GM18868 (cell line): ENCODE data around the gene VAV1.
"Not testable (repeated sequence)": the region's sequence is repeated elsewhere in the genome, so short reads cannot be mapped to it uniquely, and the experiment has no call there.

Experiments used
- ATAC-seq: cut with Tn5 transposase; IDR thresholded peaks from one replicate; pipeline ENCODE4 v1.9.1; 2021; ENCODE audit warnings: mild to moderate bottlenecking, moderate library complexity; ENCODE audit not compliant: unreplicated experiment

Gene VAV1

DNA sequence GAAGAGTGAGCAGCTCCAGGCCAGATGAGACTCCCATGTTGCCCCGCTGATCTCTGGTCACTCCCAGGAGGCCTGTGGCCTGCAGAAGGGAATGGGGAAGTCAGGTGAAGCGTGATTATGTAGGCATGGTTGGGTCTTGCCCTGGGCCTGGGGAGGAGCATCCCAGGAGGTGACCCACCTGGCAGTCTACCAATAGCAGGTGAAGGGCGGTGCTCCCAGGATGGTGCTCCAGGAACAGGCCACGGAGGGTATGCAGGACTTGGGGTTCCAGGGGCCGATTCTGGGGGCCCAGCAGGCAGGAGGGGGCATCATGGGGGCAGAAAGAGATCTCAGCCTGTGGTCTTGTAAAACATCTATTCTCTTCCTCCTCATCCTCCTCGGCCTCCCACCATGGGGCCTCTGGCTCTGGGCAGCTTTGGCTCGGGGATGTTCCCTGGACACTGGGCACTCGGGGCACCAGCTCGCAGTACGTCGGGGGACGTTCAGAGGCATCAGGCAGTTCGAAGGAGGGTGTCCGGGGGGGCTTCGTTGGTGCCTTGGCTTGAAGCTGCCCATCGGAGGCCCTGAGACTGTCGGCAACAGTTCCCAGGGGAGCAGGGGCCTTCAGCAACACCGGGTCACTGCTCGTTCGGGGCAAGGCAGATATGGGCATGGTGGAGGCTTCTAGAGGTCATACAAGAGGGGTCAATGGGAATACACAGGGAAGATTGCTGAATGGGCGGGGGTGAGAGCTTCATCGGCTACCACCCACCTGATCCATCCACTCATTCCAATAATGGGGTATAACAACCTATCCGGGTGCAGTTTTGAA lies 17.6 kb upstream of the VAV1 start:
- ATAC-seq, result no peak

DNA sequence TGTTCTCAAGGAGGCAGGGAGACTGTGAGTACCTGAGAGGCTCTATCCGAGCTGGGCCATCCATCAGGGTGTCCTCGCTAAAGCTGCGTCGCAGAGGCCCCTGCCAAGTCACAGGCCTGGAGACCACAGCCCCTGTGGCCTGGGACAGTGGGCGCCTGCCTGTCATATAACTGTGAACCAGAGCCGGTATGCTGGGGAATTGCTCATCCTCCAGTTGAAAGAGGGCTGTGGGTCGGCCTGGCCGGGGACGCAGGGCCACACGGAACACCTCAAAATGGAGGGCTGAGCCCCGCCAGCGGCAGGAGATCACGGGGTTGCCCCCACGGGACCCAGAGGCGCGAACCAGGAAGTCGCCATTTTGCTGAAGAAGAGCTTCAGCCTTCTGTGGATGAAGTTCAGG lies 11.9 kb upstream of the VAV1 start:
- no peak for ATAC-seq

DNA sequence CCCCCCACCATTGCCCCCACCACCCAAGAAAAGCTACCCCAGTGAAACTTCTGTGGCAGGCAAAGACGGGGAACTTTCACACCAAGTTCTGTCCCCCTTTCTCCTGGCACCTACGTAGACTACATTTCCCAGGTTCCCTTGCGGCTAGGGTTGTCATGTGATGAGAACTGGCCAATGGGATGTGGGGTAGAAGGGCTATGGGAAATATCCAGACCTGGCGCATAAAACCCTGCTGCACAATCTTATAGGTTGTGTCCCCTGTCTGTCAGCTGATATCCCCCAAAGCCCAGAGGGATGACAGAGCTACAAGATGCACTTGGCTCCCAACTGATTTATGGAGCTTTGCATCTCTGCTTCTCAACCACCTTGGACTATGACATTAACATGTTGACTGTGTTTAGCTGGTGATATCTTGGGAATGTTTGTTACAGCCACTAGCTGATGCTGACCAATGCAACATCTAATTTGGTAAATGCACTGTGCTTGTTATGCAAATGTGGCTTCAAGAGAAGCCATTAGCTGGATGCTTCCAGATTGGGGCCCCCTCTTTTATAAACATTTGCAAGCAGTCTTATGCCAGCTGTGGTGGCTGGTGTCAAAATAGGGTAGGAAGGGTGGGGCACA lies 11.3 kb upstream of the VAV1 start:
- no peak for ATAC-seq

DNA sequence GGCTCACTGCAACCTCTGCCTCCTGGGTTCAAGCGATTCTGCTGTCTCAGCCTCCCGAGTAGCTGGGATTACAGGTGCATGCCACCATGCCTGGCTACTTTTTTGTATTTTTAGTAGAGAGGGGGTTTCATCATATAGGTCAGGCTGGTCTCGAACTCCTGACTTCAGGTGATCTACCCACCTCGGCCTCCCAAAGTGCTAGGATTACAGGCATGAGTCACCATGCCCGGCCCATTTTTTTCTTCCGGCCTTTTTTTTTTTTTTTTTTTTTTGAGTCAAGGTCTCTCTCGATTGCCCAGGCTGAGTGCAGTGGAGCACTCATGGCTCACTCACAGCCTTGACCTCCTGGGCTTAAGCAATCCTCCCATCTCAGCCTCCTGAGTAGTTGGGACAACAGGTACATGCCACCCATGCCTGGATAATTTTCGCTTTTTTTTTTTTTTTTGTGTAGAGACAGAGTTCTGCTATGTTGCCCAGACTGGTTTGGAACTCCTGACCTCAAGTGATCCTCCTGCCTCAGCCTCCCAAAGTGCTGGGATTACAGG lies 10.2 kb upstream of the VAV1 start:
- not testable (repeated sequence) for ATAC-seq

DNA sequence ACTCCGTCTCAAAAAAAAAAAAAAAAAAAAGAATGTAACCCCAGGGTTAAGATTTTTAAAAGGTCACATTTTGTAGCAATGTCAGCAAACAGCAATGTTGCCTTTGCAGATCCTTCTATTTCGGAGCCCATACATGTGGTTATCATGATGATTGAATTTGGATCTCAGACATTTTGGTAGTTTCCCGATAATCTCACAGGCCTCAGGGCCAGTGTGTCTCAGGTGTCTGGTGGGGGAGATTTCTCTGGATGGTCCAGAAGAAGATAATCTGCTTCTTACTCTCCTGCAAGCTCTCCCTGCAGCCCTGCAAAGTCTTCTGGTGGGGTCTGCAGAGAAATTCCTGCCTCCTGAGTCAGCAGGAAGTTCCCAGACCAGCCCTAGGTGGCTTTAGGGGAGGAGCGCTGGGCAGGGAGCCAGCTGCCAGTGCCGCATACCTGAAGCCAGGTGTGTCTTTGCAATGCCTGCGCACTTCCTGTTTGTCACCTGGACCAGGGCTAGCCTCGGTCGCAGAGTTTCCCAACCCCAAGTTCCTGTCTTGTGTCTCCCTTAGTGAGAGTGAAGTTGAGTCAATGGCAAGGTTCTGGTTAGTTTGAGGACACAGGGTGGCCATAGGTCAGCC lies 6.7 kb upstream of the VAV1 start:
- no peak for ATAC-seq

DNA sequence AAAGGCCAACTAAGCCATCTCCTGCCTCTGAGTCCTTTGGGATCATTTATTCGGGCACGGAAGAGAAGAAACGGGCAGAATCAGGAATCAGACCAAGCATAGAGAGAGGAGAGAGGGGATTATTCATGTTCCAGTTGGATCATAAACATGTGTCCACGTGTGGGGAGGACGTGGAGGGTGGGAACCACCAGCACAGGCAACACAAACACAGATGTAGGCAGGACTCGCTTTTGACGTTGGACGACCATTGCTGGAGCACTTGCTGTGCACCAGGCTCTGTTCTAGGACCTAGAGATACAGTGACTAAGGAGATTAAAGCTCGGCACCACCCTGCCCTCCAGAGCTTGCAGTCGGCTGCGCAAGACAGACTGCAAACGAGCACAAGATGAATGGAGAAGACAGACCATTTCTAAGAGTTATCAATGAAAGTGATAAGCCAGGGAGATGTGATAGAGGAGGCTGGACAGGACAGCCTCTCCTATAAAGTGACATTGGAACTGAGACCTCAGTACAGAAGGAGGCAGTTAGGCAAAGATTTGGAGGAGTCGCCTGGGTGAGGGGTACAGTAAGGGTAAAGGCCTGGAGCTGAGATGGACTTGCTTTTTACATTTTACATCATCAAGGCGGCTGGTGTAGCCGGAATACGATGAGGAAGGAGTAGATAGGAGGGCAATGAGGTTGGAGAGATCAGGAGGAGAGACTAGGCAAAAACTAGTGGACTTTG lies 6.0 kb upstream of the VAV1 start:
- no peak for ATAC-seq

DNA sequence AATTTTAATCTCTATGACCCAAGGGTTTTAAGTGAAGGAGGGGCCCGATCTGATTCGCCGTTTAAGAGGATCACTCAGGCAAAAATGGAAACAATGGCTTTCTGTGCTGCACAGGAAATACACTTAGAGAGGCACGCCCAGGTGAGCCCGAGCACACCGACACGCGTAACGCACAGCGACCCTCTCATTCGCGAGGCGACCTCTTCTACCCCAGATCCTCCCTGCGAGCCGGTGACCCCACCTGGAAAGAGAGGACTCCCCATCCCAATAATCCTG lies 5.5 kb upstream of the VAV1 start:
- ATAC-seq, result peak; percentile 6

DNA sequence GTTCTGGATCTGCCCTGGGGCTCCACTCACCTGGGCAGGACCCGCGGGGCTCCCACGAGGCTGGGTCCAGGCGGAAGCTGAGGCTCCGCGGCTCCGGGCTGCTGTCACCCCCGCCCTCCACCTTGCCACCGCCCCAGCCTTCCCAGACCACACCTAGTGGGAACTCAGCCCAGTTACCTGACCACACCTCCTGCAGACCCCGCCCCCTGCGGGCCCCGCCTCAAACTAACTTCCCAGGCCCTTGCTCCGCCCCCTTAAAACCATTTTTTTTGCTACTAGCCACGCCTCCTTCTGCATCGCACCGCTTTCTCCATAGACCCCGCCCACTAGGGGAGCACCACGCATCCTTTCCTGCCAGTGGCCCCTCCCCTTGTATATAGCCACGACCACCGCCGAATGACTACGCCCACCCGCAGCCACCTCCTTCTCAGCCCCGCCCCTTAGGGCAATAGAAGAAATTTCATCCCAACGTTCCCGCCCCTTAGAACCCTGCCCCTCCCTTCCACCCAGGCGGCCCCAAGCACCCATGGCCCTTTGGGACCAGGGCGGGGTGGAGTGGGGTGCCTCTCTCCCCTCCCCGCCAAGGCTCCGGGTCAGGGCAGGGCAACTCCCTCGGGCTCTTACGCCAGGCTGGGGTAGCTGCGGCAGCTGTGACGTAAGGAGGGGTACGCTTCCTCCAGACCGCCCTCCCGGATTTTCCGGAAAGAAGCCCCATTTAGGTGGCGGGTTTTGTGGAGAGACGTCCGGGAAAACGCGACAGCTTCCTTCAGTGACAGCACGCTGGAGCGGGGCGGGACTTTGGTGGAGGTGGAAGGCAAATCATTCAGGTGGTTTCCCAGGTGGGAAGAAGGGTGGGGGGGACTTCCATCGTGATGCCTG lies 4.9 kb upstream of the VAV1 start, which contains the start of gene SH2D3A:
SH2D3A (minus strand) TSS at position 79 of the 879 bp plus-strand sequence. CDS start 3,687 bp downstream, outside the sequence.
- ATAC-seq, result peak; percentile 68

DNA sequence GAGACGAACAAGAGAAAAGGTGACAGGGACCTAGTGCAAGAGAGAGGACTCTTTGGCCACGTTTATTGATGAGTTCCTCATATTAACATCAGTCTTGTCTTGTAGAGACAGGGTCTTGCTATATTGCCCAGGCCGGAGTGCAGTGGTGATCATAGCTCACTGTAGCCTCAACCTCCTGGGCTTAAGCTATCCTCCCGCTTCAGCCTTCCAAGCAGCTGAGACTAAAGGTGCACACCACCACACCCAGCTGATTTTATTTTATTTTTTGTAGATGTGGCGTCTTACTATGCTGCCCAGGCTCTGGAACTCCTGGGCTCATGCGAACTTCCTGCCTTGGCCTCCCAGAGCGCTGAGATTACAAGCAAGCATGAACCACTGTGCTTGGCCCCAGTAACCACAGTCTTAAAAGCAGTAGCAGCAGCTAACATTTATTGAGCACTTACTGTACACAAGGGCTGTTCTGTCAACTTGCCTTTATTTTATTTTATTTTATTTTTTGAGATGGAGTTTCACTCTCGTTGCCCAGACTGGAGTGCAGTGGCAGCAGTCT lies 4.2 kb upstream of the VAV1 start:
- ATAC-seq, result no peak

DNA sequence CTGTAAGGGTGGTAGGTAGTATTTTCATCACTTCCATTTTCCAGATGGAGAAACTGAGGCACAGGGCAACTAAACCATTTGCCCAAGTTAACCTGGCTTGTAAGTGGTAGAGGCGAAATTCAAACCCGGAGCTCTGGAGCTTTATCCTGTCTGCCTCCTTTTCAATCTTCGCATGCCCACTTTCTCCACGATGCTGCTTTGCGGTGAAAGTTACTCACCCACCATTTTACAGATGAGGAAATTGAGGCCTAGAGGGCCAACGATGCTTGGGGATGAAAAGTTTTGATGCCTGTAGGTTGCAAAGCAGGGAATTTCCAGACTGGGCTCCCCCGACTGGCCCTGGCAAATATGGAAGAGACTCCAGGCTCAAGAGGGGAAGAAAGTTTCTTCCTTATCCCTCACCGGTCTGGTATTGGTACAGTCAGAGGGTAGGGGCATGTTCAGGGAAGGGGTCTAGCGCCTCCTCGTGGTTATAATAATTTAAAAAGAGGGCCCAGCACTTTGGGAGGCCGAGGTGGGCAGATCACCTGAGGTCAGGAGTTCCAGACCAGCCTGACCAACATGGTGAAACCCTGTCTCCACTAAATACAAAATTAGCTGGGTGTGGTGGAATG lies 3.4 kb upstream of the VAV1 start:
- ATAC-seq, result no peak

DNA sequence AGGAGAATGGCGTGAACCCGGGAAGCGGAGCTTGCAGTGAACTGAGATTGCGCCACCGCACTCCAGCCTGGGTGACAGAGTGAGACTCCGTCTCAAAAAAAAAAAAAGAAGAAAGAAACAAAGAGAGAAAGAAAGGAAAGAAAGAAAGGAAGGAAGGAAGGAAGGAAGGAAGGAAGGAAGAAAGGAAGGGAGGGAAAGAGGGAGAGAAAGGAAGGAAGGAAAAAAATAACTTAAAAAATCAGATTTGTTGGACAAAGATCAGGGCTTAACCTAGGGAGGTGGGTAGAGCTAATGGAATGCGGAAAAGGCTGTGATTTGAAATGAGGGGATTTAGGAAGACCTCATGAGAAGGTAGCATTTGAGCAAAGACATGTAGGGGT lies 870 bp upstream of the VAV1 start:
- ATAC-seq, result not testable (repeated sequence)

DNA sequence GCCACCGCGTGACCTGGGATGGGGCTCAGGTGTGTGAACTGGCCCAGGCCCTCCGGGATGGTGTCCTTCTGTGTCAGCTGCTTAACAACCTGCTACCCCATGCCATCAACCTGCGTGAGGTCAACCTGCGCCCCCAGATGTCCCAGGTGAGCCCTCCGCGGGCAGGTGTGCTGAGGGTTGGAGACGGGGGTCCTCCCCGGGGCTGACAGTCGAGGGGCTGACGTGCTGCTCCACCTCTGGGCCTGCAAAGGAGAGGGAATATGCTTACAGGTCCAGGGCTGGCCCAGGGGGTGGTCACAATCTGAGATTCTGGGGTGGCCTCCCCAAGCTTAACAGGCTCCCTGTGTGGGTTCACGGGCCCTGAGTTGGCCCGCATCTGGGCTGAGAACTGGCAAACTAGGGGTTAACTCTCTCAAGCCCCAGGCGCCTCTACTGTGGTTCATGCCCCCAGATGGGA lies 386 bp downstream of the VAV1 start:
- ATAC-seq, result no peak

DNA sequence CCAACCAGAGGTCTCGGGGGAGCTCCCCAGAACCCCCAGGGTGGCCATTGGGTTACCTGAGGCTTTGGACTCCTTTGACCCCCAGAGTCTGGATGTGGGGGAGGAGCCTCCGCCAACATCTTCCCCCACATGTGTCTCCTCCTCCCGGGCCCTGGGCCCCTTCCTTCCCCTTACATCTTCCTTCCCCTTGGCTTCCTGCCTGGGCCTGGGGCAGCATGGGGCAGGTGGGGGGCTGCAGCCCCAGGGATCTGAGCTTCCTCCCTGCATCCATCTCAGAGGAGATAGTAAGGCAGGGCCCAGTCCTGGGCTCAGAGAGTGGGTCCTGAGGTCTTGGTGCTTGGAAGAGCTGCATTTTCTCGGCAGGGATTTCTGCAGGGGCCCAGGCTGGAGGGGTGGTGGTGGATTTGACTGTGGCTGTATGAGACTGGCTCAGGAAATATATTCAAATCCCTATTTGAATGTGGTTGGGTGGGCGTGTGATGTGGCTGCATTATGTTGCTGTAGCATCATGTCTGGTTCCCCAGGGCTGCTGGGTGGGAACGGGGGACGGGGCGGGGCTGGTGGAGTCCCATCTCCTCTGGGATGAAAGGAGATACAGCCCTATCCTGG lies 919 bp downstream of the VAV1 start:
- ATAC-seq, result no peak

DNA sequence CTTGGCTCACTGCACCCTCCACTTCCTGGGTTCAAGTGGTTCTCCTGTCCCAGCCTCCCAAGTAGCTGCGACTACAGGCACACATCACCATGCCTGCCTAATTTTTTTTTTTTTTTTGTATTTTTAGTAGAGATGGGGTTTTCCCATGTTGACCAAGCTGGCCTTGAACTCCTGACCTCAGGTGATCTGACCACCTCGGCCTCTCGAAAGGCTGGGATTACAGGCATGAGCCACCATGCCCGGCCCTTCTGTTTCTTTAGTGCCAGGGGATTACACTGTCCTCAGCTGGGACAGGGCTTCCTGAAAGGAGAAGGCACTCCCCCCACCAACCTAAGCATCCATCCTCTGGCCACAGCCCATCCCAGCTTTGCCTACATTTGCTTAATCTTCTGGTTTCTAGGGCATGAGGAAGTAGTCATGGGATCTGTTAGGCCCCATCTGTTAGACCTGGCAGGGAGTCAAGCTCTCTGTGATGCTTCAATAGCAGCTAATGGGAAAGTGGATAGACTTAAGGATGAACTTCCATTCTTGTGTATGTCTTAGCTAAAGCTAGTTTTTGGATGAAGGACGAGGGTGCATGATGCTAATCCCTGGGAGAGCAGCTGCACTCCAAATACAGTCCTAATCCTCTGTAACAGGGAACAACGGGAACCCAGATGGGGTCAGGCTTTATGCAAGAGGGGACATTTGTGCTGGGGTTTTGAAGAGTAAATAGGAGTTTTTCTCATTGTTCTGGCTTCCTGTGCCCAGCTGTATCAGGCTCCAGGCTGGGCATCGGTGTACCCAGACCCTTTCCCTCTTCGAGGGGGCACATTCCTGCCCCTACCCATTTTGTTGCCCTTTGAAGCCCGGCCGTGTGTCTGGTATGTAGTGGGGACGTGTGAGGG lies 2.6 kb downstream of the VAV1 start:
- ATAC-seq, result no peak

DNA sequence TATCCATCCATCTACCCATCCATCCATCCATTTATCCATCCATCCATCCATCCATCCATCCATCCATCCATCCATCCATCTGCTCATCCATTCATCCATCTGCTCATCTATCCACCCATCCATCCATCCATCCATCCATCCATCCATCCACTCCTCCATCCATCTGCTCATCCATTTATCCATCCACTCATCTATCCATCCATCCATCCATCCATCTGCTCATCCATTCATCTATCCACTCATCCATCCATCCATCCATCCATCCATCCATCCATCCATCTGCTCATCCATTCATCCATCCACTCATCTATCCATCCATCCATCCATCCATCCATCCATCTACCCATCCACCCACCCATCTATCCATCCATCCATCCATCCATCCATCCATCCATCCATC lies 3.5 kb downstream of the VAV1 start:
- ATAC-seq, result not testable (repeated sequence)

DNA sequence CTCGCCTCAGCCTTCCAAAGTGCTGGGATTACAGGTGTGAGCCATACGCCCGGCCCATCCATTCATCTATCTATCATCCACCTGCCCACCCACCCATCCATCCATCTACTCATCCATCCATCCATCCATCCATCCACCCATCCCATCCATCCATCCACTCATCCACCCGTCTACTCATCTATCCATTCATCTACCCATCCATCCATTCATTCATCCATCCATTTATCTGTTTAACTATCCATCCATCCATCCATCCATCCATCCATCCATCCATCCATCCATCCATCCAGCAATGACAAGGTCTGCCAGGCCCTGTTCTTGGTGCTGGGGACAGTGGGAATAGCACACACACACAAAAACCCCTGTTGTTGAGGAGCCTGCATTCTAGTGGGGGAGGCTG lies 4.5 kb downstream of the VAV1 start:
- no peak for ATAC-seq

DNA sequence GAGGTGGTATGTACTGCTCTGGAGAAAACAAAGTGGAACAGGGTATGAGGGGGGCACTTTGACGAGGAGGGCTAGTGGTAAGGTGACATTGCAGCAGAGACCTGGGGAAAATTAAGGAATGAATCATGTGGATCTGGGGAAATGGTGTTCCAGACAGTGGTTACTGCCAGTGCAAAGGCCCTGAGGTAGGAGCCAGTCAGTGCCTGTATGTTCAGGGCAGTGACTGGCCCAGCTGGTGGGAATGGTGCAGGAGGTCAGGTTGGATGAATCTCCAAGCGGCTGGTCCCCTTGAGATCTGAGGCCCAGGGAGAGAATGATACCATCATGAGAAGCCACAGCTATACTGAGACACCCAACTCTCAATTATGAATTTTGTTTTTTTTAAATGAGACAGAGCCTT lies 4.9 kb downstream of the VAV1 start:
- no peak for ATAC-seq

DNA sequence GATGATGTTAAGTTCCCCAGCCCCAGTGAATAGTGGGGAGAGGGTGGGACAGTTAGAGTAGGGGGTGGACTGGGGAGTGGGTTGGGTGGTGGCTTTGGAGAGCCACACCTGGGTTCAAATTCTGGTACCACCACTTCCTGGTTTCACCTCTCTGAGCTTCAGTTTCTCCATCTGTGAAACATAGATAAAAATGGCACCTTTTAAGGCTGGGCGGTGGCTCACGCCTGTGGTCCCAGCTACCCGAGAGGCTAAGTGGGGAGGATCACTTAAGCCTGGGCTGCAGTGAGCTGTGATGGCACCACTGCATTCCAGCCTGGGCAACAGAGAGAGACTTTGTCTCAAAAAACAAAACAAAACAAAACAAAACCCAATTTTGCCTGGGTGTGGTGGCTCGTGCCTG lies 5.9 kb downstream of the VAV1 start:
- no peak for ATAC-seq
